Retina (tissue), 1 donor: Measurements from ENCODE around the gene TBC1D4.
A peak's percentile ranks its signal among the peaks of the same experiment; 100 is the strongest.

ENCODE experiments used
- DNase-seq: peaks from one replicate; pipeline ENCODE4 v3.0.0-alpha.2; 2016

Gene TBC1D4

DNA sequence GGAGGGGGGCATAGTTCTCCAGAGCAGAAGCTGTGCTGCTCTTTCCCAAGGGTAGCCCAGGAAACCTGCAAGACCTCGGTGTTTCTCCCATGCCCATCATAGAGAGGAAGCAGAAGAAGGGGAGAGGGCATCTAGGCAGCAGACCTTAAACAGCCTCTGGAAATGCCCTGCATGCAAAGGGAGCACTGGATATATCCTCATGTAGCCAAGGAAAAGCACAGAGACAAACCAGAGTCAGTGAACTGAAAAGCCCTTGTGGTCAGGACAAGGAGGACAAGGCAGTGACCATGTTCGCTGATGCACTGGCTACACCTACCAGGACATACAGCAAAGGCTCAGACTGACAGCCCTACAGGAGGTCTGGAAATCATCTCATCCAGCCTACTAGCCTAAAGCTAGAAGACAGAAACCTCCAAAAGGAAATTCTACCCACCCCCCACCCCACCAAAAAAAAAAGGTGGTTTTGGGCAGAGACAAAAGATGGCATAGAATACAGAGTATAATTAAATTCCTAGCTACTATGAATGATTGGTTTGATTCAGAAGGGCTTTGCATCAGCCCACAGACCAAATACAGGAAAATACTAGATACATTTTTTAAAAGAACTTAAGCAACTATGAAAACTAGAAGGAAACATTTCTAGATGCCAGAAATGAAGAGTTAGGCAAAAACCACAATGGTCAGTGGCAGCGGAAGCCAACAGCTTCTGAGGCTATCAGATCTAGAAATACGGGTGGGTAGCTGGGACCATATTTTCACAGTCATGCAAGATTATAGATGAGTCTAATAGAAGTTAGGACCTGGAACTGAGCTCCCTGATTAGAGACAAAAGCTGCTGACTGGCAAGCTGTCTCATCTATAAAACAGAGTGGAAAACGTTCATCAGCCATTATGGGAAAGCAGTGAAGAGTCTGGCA lies 4.4 kb upstream of the TBC1D4 start:
- no peak for DNase-seq

DNA sequence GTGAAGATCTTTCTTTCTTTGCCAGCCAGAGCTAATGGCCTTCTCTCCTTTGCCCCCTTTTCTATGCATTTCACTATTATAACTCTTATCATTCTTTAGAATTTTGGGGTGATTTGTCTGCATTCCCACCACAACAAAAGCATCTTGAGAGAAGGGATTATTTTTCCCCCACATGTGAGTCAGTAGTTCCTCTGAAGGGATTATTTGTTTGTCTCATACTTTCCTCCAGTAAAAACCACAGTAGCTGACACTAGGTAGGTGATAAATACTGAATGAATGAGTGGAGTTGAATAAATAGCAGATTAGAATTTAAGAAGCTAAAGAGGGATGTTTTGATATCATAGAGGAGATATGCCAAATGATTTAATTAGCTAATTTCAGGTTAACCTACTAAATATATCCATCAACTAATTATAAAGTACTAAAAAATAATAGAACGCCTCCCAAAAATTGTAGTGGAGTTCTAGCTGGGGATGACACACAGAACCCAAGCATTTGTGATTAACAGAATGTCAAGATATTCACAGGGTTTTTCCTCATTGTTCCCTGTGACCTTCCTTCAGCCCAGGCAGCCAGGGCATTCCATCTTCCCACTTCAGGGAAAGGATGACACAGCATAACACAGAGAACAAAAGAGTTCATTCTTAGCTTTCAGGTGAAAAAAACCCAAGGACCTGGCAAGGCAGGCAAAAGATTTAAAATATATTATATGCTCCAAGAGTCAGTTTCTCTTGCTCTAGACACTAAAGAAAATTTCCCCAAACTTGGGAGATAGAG lies 3.5 kb upstream of the TBC1D4 start:
- DNase-seq, result no peak

DNA sequence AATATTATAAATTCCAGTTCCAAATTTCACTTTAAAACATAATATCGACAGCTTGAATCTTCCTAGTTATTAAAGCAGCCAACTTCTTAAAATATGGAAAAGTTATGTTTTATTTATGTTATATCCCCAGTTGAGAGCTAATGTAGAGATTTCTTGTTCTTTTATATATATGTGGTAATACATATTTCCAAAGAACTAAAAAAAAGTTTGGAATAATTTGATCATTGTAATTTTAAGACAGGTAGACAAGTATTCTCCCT lies 781 bp upstream of the TBC1D4 start:
- no peak for DNase-seq

DNA sequence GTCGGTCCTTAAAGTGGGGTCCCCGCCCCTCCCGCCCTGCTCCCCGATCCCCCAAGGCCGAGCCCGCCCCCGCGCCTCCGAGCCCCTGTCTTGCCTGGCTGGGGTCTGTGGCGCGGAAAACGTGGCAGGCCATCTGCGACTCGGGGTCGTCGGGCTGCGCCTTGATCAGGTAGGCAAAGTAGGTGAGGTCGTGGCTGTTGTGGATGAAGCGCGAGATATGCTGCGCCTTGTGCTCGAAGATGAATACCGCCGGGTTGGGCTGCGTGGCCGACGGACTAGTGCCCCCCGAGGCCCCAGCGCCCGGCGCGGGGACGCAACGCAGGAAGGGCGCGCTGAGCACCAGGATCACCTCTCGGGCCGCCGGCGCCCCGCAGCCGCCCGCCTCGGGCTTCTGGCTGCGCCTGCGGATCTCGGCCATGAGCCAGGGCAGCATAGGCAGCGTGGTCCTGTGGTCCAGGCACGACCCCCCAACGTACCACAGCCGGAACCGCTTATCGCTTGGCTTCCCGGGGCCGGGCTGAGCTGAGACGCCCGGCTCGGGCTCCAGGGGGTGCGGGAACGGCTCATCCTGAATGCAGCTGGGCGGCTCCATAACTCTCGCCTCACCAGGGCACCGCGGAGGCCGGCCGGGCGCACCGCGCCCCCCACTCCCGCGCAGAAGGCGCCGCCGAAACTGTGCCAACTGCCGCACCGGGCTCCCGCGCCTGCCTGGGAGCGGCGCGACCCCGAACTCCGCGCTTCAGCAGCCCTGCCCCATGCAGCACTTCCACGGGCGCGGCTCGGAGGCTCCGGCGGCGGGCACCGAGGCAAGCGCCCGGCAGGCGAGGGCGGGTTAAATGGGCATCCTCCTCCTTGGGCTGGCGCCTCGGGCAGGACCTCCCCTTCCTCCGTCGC lies 546 bp downstream of the TBC1D4 start:
- DNase-seq, result peak; percentile 89

DNA sequence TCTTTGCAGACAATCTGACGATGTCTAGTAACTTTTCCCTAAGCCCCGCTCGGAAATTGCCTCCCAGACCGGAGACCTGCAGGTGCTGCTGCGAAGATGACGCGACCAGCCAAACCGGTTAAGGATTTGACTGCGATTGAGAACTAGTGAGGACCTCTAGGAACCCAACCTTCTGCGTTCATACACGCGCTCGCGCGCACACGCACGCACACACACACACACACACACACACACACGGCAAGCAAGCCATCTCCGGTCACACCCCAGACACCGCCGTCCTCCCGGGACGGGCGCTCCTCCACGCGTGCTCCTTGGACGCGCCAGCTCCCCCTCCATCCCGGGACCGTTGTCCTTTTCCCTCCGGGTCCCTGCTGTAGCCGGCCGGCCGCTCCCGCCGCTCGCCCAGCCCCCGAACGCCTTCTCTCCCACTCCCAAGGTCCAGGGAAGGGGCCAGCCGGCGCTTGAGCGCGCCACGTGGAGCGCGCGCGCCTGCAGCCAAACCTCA lies 1.2 kb downstream of the TBC1D4 start:
- peak; percentile 87 for DNase-seq

DNA sequence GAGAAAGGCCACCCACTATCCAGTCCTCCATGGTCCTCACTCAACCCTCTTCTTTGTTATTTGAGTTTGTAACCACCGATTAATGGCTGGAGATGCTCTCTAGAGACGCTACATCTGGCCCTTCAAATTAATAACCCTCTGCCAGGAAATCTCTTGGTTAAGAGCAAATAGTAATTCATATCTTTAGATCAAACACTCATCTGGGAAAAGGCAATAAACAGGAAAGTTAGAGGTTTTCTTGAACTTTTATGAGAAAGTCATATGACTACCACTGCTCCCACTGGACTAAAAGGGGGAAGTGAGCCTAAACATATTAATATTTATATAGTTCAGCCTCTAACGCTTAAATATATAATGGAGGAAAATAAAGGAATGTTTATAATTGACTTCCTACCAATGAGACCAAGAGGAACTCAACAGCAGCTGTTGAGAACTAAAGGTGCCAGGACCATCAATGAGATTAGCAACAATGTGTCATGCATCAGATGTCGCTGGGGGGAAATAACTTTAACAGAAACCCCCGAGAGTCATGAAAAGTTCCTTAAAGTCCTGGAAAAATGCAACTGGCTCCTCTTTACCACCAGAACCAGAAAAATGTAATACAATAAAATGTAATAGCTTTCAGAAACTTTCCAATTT lies 2.7 kb downstream of the TBC1D4 start:
- no peak for DNase-seq

DNA sequence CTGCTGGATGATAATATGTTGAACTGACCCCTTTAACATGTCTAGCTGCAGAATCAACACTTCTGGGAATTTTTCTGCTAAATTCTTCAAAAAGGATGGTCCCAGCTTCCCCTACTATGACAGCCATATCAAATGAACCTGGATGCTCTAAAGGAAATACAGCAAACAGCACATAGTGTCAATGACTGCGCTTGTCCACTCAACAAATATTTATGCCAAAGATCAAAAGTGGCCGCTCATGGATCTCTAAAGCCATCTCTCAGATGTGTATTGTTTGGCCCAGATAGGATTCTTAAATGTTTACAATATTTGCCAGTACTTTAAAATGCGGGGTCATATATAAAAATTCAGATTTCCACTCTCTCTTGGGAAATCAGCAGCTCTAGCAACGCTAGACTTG lies 3.3 kb downstream of the TBC1D4 start:
- no peak for DNase-seq

DNA sequence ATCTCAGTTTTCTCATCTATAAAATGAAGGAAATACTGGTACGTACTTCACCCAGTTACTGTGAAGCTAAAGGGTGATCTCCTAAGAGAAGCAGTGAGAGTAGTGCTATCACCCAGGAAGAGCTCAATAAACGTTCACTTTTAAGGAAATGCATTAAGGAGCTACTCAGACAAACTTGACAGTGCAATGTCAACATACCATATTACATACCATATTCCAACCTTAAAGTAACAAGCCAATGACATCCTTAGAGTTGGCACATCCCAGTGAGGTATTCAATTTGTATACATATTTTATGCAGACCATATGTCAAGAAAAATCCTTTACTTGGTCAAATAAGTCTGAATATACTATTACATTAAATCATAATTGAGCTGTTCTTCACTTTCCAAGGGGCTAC lies 7.0 kb downstream of the TBC1D4 start:
- no peak for DNase-seq

DNA sequence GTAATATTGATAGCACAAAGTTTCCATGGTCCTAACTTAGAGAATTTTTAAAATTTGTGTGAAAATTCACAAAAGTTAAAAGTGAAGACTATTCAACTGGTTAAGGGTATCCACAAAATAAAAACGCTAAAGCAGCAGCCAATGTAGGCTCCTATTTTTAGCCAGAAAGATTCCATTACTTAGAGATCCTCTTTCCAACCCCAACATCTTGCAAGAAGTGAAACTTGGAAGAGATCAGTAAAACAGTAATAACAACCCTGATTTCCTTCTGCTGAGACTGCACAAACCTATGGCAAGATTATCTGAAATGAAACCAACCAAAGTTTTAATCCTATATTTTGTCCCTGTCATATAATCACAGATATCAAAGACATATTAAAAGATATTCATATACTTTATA lies 8.5 kb downstream of the TBC1D4 start:
- no peak for DNase-seq

DNA sequence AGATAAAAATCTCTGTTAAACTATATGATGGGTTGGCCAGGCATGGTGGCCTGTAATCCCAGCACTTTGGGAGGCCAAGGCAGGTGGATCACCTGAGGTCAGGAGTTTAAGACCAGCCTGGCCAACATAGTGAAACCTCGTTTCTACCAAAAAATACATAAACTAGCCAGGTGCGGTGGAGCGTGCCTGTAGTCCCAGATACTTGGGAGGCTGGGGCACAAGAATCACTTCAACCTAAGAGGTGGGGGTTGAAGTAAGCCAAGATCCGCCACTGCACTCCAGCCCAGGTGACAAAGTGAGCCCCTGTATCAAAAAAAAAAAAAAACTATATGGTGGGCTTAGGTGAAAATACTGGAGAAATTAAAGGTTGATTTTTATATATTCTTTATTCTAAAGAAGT lies 11.3 kb downstream of the TBC1D4 start:
- DNase-seq, result no peak

DNA sequence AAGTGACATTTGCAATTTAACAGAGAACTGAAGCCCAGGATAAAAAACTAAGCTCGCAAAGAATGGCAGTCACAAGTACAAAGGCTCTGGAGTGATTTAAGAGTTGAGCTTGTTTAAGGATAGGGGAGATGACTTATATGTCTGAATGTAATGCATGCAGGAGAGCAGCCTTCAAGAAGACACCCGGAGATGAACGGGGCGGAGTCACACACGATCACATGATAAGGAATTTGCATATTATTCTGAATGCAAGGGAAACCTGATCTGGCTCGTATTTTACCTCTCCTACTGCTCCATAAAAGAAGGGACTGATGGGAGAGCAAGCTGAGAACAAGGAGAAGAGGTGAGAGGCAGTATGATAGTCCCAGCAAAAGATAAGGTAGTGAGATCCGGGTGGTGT lies 12.9 kb downstream of the TBC1D4 start:
- no peak for DNase-seq

DNA sequence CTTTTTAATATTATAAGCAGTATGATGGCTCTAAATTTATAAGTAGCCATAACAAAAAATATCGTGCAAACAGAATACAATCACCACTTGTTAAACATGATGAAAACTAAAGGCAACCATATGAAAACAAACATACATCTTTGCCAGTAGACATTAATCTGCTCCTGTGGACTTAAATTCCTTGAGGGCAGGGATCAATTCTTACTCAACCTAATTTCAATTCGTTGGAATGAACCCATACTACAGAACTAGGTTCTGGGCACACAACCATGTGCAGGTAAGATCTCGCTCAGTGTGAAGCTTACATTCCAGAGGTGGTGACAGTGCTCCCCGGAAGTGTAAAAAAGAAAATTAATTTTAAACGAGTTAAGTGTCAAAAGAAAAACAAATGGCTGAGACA lies 13.4 kb downstream of the TBC1D4 start:
- DNase-seq, result no peak

DNA sequence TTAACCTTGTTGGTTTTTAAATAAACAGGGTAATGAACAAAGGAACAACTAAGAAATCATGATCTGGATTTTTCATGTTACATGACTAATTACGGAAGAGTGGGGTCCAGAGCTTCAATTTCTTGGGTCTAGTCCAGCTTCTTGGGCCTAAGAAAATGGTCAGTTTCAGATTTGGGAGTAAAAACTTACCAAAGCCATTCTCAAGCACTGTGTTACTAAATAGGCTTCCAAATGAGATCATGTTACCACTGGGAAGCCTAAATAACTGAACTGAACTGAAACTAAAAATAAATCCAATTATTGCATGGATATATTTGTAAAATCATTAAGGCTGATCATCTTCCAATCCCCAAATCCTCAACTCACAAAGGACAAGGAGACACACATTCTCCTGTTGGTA lies 13.9 kb downstream of the TBC1D4 start:
- DNase-seq, result no peak

DNA sequence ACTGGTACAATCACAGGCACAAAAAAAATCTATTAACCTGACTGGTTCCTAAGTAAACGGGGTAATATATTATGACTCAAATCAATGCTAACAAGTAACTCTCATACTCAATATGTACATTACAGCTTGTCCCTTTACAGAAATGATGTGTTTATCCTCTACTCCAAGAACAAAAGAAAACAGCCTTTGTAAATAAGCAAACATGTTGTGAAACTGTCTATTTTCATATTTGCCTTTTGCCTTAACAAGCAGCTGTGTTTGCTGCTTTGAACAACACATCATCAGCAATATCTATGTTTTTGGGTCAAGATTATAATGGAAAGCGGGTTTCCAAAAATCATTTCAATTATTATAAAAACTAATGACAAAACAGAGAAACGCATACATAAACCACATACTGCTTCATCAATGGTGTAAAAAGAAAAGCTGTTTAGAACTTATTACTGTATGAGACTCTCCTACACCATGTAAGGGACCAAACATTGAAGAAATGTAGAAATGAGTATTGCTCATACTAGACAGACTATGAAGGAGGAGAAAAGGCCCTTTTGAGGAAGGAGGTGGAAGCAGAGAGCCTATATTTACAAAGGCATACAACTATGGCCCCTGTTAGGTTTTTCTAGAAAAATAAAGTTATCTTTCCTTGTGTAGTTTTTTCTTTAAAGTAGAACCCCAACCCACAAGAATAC lies 14.8 kb downstream of the TBC1D4 start:
- no peak for DNase-seq

DNA sequence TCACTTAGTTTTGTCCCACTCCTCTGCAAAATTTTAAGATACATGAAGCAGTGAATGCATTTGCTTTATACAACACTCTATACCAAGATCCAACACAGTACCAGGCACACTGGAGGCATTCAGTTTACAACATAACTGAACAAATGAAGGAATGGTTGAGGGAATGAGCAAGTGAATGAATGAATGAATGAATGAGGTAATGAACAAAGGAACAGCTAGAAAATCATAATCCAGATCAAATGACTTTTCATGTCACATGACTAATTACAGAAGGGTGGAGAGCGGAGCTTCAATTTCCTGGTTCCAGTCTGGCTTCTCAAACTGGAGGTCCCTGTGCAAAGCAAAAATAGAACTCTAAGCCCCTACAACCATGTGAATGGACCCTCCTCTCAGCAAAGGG lies 16.7 kb downstream of the TBC1D4 start:
- DNase-seq, result no peak

DNA sequence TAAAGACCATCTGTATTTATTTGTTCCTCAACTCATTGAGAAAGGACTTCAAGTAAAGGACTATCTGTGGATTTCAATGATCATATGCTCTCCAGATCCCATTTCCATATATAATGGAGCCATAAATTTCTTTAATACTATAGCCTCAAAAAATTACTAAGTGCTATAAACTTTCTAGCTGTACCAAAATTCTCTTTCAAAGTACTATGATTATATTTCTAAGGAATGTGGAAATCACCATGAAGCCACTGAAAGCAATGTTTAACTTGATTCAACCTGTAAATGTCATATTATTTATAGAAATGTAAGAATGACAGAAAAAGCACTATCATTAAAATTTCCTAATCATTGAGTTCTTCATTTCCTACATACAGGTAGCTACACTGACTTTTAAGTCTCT lies 20.7 kb downstream of the TBC1D4 start:
- DNase-seq, result no peak

DNA sequence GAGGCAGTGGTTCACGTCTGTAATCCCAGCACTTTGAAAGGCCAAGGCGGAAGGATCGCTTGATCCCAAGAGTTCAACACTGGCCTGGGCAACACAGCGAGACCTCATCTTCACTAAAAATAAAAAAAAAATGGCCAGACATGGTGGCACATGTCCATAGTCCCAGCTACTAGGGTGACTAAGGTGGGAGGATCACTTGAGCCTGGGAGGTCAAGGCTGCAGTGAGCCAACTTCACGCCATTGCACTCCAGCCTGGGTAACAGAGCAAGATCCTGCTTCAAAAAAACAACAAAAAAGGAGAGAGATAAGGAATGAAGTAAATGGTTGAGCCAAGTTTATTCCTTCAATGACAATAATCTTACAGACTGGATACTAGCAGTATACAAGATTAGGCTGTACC lies 21.3 kb downstream of the TBC1D4 start:
- DNase-seq, result no peak

DNA sequence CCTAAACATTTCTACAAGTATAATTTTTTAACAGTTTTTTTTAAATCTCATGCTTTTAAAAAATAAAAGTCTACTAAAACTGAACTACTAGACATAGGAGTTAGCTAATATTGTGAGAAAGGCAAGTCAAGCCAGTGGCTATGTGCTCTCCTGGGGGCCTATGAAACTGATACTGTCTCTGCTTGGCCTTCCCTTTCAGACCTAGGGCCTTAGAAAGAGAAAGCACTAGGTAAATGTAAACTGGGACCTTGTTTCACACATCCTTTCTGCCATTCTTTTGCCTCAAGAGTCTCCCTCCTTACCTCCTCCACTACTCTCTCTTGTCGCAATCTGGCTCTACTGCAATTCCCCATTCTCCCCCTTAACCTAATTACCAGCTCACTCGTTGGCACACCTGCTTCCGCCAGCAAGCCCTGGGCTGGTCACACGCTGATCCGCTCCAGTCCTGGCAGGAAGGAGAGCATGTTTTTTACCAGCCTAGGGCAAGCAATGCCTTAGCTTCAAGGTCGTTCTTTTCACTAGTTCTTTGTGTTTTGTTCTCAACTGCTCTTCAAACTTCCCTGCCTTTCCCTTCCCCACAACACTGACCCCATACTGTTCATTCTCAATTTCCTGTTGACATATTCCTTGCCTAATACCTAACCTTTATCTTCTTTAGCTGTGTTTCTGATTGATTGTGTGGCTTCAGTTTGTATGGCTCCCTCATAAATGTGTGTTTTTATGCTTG lies 23.1 kb downstream of the TBC1D4 start:
- no peak for DNase-seq

DNA sequence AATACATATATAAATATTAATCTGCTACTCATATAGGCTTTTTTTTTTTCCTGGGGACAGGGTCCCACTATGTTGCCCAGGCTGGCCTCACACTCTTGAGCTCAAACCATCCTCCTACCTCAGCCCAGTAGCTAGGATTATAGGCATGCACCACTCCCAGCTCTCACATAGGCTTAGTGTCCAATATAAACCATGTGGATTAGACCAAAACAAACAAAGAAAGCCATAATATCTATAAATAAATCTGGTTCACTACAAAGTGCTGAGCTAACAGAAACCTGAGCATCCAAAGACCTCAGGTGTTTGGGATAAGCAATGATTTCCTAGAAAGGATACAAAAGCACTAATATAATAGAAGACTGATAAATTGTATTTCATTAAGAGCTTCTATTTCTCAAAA lies 26.0 kb downstream of the TBC1D4 start:
- no peak for DNase-seq

DNA sequence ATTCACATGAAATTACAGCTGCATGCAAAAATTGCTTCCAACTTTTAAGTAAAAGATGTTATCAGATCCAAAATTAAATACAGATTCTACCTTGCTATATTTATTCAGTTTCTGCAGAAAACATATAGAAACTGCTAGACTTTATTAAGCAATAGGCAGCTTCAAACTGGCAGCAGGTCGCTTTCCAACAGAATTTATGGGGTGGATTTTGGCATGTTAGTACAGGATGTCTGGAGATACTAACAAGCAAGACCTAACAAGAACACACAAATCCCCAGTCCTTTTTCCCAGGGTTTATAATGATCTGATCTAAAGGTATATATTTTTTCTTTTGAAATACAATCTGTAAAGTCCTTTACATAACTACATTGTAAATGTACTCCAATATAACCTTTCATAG lies 27.5 kb downstream of the TBC1D4 start:
- DNase-seq, result no peak

DNA sequence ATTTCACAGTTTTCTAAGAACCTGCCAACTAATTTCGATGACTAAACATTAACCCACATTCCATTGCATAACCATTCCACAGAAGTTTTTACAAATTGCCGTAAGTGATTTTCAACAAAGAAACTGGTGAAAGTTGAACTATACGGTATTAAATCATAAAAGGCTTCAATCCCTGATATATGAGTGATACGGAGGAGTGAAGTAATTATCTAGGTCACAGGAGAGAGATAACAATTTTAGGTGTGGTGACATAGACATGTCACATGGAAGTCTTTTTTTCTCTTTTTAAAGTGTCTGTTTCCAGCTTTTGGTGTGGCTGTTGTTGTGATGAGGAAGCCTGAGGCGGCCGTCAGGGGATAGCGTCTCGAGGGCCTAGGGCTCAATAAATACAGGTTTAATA lies 29.4 kb downstream of the TBC1D4 start:
- DNase-seq, result no peak

DNA sequence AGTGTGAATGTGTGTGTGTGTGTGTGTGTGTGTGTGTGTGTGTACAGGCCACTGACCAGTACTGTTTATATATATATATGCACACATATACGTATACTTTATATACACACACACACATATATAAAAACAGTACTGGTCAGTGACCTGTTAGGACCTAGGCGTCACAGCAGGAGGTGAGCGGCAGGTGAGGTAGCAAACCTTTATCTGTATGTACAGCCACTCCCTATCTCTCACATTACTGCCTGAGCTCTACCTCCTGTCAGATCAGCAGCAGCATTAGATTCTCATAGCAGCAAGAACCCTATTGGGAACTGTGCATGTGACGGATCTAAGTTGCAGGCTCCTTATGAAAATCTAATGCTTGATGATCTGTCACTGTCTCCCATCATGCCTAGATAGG lies 34.5 kb downstream of the TBC1D4 start:
- DNase-seq, result no peak
